Nucleus accumbens (tissue), 56 donors: ENCODE measurements around the gene ATXN10.

Source experiments
- DNase-seq, 56 donors: peaks; one replicate each; lab custom pipeline; 2025; lab: John Stamatoyannopoulos, UW

The ATXN10 gene

DNA sequence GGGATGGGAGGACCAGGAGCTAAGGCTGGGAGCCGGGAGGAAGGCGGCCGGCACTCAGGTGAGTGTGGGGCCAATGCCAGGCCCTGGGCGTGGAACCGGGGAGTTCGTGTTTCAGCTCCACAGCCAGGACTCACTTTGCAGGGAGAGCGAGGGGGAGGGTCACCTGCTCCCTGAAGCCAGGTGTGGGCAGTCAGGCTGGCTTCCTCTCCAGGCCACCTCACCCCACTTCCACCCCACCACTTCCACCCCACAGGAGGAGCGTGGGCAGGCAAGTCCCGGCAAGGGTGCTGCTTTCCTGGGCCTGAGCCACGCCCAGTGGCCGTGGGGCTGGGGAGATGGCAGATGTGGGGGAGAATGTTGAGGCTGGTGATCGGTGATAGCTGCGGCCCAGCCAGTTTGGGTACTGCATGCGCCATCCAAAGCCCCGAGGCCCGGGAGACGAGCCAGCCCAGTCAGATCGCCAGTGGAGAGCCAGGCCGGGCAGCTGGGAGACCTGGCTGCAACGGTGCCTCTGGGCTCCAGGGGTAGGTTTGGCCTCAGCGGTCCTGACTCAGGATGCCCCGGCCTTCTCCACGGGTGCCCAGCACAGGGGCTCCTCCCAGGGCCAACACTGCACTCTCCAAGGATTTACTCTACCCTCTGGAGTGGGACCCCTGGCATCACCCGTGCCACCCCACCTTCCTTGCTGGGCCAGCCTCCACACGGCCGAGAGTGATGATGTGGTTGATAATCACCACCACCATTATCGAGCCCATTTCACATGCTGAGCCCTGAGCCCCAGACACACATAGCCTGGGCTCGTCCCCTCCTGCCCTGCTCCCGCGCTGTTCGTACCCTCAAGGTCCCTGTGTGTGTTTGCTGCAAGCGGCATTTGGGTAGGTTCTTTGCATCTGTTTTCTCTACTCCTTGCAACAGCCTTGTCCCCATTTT lies 211.5 kb downstream of the ATXN10 start:
- peak in 4 of 56 donors; percentile 22 to 42 (median 29) for DNase-seq

DNA sequence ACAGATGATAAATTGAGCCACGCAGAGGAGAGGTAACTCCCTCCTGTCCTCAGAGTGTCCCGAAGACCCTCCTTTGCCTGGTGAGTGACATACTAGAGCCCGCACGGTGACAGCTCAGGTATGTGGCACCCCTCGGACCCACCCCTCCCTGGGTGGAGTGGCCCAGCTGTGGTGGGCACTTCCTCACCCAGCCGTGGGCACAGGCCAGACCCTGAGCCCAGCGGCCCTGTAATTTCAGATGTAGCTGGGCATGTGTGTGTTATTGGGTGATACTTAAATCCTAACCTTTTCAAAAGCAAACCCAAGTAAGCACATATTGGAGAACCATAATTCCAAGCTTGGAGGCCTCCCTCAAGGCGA lies 212.2 kb downstream of the ATXN10 start:
- no peak for DNase-seq

DNA sequence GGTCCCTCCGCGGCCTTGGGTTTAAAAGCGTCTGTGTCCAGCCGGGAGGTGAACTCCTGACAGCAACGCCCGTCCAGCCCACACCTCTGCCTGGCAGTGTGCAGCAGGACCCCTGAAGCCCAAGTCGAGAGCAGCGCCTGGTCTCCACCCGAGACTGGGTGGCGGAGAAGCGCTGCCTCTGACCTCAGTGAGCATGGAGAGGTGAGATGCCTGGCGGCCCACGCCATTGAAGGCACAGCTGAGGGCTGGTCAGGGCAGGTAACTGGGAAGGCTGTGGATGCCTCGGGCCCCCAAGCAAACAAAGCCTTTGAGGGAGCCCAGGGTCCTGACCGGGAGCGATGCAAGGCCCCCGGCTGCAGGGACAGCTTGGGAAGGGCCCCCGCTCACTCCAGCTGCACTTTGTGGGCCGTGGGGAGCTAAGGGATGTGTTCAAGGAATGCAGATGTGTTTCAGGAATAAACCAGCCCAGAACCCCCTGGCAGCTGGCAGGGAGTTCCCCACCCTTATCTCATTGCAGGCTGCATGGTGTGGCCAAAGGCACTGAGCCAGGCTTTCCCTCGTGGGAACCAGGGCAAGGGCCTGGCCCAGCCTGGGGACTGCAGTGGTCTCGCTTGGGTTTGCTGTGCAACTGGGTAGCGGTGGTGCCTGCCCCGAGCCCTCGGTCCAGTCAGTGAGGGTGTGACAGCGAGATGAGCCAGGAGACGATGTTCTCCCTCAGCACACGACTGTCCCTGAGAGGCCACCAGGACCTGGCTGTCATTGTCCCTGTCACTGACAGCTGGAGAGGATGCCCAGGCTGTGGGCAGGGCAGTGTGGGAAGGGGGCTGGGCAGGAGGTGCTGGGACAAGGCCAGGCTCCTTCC lies 212.8 kb downstream of the ATXN10 start:
- DNase-seq = no peak

DNA sequence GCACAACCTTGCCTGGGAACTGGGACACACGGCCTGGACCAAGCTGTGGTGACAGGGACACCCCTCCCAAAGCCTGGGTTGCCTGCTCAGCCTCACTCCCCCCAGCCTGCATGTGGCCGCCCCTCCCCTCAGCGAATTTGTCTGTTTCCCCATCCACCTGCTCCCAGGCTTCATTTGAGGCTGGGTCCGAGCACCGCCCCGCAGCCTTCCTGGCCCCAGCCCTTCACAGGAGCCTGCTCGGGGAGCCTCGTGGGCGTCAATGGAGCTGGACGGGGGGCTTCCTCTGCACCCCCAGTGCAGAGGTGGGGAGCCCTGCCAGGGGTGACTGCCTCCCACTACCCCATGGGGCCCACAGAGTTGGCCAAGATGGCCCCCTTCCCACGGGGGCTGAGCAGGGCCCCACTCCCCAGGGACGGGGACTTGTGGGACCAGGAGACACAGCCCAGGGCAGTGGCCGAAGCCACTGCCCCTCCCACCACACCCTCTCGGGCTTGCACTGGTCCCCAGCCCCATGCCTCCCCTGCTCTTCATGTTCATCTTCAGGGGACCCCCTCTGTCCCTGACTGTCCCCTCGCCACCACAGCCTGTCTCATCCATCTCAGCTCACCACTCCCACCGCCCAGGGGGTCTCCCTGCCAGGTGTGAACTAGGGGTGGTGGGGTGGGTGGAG lies 213.7 kb downstream of the ATXN10 start:
- no peak for DNase-seq

DNA sequence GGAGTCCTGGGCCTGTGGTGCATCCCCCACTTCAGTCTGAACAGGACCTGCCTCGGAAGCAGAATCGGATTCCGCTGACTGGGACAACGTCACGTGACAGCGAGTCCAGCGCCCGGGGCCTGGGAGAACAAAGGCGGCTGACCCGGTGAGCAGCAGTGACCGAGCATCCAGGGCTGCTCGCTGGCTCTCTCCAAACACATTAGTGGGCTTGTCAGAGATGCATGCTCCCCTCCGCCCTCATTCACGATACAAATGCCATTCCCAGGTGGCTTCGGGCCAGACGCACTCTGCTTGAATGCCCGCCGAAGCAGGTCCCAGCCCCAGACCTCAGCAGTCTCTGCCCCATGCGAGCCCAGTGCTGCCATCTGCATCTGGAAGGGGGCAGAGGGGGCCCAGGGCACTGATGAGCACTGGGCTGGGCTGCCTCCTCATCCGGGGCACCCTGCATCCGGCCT lies 214.3 kb downstream of the ATXN10 start:
- DNase-seq = peak in 19 of 56 donors; percentile 11 to 61 (median 31)

- no peak for DNase-seq
Measured at GRCh38 chr22:45886540-45886939, 214.9 kb downstream of the ATXN10 start.

DNA sequence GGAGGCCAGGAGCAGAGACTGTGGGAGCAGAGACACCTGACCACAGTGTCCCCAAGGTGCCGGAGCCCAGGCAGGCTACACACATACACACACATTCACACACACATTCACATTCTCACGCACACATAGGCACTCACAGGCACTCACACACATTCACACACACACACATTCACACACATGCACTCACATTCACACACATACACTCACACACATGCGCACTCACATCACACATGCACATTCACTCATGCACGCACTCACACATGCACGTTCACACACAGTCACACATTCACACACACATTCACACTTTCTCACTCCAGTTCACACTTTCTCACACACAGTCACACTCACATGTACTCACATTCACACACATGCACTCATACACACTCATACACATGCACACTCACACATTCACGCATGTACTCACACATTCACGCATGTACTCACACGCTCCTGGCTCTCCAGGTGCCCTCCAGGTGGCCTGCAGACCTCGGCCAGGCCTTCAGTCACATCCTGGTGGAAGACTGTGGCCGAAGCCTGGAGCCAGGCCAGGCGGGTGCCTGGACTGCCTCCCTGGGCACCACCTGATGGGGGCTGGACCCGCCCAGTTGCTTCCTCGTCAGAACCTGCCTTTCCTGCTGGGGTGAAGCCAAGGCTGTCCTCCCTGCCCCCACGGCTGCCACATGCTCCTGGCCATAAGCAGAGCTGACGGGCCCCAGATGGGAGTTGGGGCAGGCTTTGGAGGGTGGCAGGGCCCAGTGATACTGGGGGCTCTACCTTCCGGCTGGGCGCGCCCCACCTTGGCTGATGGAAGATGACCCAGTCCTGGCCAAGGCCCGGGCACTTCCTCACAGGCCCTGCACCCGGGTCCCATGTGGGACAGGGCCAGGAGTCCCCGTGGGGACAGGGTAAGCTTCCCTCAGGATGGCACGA lies 215.8 kb downstream of the ATXN10 start:
- no peak for DNase-seq

GRCh38 chr22:45888221-45889092 lies 216.8 kb downstream of the ATXN10 start:
- DNase-seq = no peak

DNA sequence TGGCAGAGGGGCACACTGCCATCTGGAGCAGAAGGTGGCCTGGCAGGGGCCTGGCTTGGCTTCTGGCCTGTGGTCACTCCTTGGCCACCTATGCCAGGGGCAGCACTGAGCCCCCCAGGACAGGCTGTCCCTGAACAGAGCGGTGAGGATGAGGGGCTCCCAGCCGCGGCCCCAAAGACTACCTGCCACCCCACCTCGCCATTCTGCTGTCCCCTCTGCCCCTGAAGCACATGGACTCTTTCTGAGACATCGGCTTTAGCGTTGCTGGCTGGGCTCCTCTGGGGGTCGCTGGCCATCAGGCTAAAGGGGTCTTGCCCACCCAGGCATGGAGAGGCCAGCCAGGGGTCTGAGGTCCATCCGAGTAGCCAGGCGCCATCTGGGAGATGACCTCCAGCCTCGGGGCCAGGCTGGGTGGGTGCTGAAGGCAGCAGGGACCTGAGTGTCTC lies 217.5 kb downstream of the ATXN10 start:
- no peak for DNase-seq

DNA sequence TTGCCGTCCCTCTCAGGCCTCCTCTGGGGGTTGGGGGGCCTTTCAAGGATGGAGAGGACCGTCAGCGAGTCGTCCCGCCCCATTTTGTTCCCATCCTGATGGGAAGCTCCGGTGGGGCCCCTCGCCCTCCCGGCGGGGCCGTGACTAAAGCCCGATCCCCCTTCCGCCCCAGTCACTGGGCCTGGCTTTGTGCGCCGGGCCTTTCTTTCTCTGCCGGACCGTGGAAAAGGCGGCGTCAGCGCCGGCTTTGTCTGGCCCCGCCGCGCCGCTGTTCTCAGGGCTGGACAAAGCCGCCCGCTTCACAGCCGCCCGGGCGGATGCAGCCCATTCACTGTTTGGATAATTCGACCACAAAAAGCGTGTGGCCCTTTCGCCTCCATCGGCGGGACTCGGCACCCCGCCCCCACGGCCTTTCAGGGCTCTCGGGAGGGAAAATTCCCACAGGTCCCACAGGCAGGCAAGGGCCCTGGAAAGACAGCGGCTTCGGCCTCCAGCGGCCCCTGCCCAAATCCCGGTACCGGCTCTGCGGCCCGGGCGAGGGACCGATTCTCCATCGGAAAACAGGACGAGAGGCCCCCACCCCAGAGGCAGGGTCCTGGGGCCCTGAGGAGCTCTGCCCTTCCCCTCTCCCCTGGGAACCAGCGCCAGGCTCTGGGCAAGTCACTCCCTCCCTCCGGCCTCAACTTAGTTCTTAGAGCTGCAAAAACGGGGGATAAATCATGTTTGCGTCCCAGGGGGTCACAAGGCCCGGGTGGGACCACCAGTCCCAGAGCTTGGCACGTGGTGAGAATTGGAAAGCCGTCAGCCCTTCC lies 218.1 kb downstream of the ATXN10 start:
- peak in 11 of 56 donors; percentile 8 to 55 (median 39) for DNase-seq

DNA sequence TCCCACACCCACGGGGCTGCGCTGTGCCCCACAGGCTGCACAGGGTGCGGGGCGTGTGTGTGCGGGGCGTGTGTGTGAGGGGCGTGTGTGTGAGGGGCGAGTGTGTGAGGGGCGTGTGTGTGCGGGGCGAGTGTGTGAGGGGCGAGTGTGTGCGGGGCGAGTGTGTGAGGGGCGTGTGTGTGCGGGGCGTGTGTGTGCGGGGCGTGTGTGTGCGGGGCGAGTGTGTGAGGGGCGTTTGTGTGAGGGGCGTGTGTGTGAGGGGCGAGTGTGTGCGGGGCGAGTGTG lies 218.7 kb downstream of the ATXN10 start:
- DNase-seq = no peak

DNA sequence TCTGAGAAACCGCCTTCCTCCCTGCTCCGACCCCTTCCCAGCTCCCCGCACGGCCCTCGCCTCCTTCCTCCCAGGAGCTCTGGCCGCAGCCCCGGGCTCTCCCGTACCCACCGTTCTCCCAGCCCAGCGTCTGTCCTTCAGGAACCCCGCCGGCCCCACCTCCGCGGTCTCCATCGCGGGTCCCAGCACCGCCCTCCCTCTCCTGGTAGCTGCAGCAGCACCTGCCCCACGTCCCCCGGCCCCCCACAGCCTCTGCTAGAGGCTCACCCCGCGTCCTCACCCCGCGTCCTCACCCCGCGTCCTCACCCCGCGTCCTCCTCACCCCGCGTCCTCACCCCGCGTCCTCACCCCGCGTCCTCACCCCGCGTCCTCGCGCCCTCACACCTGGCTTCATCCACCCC lies 219.4 kb downstream of the ATXN10 start:
- DNase-seq = no peak

DNA sequence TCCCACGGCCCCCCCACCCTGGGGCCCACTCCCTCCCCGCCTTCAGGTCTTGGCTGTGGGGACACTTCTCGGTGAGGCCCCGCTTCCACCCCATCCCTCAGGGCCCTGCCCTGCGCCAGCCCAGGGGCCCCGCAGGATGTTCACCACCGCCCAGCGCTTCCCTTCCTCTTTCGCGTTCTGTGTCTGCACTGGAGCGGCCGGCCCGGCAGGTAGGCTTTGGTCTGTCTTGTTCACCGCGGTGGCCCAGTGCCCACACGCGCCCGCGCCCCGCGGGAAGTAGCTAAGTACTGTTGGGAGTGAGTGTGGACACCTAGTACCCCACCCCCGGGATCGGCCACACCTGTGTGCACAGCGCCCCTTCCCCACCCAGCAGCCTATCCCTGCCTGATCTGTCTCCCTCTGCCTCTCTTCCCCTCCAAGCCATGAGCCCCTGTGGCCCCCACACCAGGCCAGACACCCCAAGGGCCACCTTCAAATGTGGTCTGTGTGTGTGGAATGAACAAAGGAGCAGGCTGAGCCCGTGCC lies 219.9 kb downstream of the ATXN10 start:
- no peak for DNase-seq

DNA sequence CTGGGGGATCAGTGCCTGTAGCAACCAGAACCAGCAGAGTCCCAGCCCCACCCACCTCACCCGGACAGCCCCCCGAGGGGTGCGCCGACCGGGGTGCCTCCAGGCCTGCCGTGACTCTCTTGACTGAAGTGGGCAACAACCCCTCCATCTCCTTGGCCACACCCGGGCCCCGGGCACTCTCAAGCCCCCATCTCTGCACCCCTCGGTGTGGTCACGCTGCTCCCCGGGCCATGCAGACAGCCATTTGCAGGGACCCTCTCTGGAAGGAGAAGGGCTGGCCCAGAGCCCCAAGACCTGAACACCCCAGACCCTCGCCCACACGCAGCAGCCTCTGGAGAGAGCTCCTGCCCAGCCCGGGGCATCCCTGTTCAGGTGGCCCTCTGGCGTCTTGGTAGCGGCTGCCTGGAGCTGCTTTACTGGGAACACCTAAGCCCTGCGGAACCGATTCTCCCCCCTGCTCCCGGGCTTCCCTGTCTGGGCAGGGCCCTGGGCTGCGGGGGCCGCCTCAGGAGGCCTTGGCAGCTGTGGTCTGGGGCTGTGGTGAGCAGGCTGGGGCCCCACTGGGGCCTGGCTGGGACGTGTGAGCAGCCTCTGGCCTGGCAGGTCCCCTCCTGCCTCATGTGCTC lies 220.5 kb downstream of the ATXN10 start:
- no peak for DNase-seq

GRCh38 chr22:45892681-45893461 lies 221.2 kb downstream of the ATXN10 start:
- no peak for DNase-seq

DNA sequence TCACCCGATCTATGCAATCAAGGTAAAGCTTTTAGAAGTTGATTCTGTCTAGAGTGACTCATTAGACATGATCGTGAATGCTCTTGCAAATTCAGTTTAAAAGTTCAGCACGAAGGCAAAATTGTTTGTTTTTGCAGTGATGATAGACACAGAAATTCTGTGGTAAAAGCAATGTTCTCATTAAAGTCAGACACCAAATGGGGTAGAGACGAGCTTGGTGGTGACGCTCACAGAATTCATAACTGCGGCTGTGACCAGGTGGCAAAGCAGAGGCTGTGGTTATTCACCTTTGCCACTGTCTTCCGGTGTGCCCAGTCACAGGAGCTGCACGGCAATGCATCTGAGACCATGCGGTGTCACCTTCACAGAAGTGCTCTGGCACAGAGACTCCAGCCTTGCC lies 221.9 kb downstream of the ATXN10 start:
- no peak for DNase-seq
